Activated CD4-positive, alpha-beta T cell treated with anti-CD3 and anti-CD28 coated beads for 48 hours (primary cell): ENCODE measurements around the gene HCK.
A peak's percentile ranks its signal among the peaks of the same experiment; 100 is the strongest.
"Not testable (repeated sequence)": the region's sequence is repeated elsewhere in the genome, so short reads cannot be mapped to it uniquely, and the experiment has no call there.

ENCODE experiments used
- DNase-seq: peaks from one replicate; pipeline ENCODE4 v3.0.0-alpha.2; 2020

Gene HCK

GRCh38 chr20:32029561-32029960, 22.5 kb upstream of the HCK start:
- no peak for DNase-seq

GRCh38 chr20:32031007-32031958, 20.8 kb upstream of the HCK start:
- DNase-seq: peak; percentile 63

- DNase-seq: no peak
Observed at GRCh38 chr20:32033316-32033715, 18.7 kb upstream of the HCK start.

GRCh38 chr20:32033721-32034120, 18.3 kb upstream of the HCK start:
- DNase-seq: not testable (repeated sequence)

- no peak for DNase-seq
Observed at GRCh38 chr20:32034581-32035425, 17.2 kb upstream of the HCK start.

GRCh38 chr20:32035426-32035779, 16.6 kb upstream of the HCK start:
- no peak for DNase-seq

GRCh38 chr20:32036252-32036651, 15.8 kb upstream of the HCK start:
- no peak for DNase-seq

GRCh38 chr20:32036716-32037485, 15.1 kb upstream of the HCK start:
- no peak for DNase-seq

- no peak for DNase-seq
Observed at GRCh38 chr20:32037929-32038328, 14.1 kb upstream of the HCK start.

- DNase-seq: no peak
Observed at GRCh38 chr20:32040142-32040953, 11.7 kb upstream of the HCK start.

GRCh38 chr20:32045999-32046398, 6.0 kb upstream of the HCK start:
- DNase-seq: no peak

GRCh38 chr20:32050324-32050841, 1.7 kb upstream of the HCK start:
- no peak for DNase-seq

- no peak for DNase-seq
Observed at GRCh38 chr20:32050851-32051556, 1.0 kb upstream of the HCK start.

GRCh38 chr20:32051720-32052089, 337 bp upstream of the HCK start:
- no peak for DNase-seq

GRCh38 chr20:32052778-32053362, 828 bp downstream of the HCK start:
- no peak for DNase-seq

- no peak for DNase-seq
Observed at GRCh38 chr20:32053648-32054047, 1.6 kb downstream of the HCK start.

GRCh38 chr20:32056708-32057483, 4.9 kb downstream of the HCK start:
- DNase-seq: no peak

GRCh38 chr20:32057656-32058184, 5.7 kb downstream of the HCK start:
- DNase-seq: no peak

- no peak for DNase-seq
Observed at GRCh38 chr20:32059189-32059588, 7.1 kb downstream of the HCK start.

- peak; percentile 13 for DNase-seq
Observed at GRCh38 chr20:32062776-32063170, 10.7 kb downstream of the HCK start.
